BE2C (cell line): ENCODE results near the gene DLGAP4.
A peak's percentile ranks its signal among the peaks of the same experiment; 100 is the strongest.

Experiments
- DNase-seq: peaks from one replicate; pipeline ENCODE4 v3.0.0-alpha.2; 2020
- H3K27me3 ChIP-seq: fragments of 250-450 bp; sonication (Bioruptor Pico); 2 replicates; pipeline ENCODE4 v1.5.1; 2020; ENCODE audit warnings: mild to moderate bottlenecking
- H3K36me3 ChIP-seq: fragments of 250-450 bp; sonication (Bioruptor Pico); 2 replicates; pipeline ENCODE4 v1.5.1; 2020; ENCODE audit warnings: mild to moderate bottlenecking
- H3K4me1 ChIP-seq: fragments of 250-450 bp; sonication (Bioruptor Pico); 2 replicates; pipeline ENCODE4 v1.5.1; 2020
- H3K4me3 ChIP-seq: 2 replicates; pipeline ENCODE4 v1.5.1; 2011; ENCODE audit warnings: low read depth, low read length
- H3K9me3 ChIP-seq: fragments of 250-450 bp; sonication (Bioruptor Pico); 2 replicates; pipeline ENCODE4 v1.5.1; 2020
- CTCF ChIP-seq: IDR thresholded peaks from 2 replicates; pipeline ENCODE4 v1.5.1; 2012; ENCODE audit warnings: mild to moderate bottlenecking, low read depth, low read length

DLGAP4 gene

DNA sequence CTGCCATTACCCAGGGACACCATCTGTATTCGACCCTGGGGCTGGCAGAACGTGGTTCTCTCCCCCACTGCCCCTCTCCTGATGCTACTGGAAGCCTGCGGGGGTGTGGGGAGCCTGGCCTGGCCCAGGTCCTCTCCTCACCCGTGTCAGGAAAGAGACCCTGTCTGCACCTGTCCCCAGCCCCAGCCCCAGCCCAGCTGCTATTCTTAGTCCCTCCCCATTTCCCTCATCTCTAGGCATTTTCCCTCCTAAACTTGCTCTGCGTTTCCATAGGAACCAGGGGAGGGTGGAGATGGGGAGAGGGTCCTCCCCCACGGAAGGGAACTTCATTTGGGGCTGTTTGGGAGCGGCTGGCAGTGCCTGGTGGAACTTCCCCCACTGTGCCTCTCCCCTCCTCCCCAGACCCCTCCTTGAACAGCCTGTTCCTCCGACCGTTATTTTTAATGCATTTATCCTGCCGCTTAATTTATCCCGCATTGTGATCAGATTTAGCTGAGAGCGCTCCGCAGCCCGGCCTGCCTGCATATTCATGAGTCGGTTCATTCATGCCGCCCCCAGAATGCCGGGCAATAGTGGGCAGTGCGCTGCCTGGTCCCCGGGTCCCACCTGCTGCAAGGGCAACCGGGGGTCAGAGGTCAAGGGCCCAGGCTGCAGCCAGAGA is 31.8 kb upstream of the DLGAP4 start:
- no peaks in the 10 kb centered on the region for H3K36me3 ChIP-seq
- 0 out of 2 replicates have a peak overlapping the region, but pooled peaks have one; percentile 4 for H3K4me3 ChIP-seq
- no peaks in the 10 kb centered on the region for H3K9me3 ChIP-seq
- no peak for TF ChIP-seq CTCF
- DNase-seq = peak; percentile 36
- H3K27me3 ChIP-seq = no peaks in the 10 kb centered on the region
- peaks cover 10% of the 10 kb centered on the region for H3K4me1 ChIP-seq

- H3K4me1 ChIP-seq = peaks cover 10% of the 10 kb centered on the region
- no peaks in the 10 kb centered on the region for H3K9me3 ChIP-seq
- H3K4me3 ChIP-seq = no peak overlapping the region
- no peak for DNase-seq
- TF ChIP-seq CTCF = no peak
- H3K36me3 ChIP-seq = no peaks in the 10 kb centered on the region
- H3K27me3 ChIP-seq = no peaks in the 10 kb centered on the region
These were observed 31.1 kb upstream of the DLGAP4 start for GRCh38 chr20:36275011-36275410.

GRCh38 chr20:36275441-36276189 is 30.5 kb upstream of the DLGAP4 start:
- H3K36me3 ChIP-seq = no peaks in the 10 kb centered on the region
- H3K9me3 ChIP-seq = no peaks in the 10 kb centered on the region
- no peaks in the 10 kb centered on the region for H3K27me3 ChIP-seq
- H3K4me1 ChIP-seq = peaks cover 10% of the 10 kb centered on the region
- peak; percentile 67 for DNase-seq
- TF ChIP-seq CTCF = peak; percentile 29
- no peak overlapping the region for H3K4me3 ChIP-seq

GRCh38 chr20:36277546-36277945 is 28.6 kb upstream of the DLGAP4 start:
- TF ChIP-seq CTCF = no peak
- H3K27me3 ChIP-seq = no peaks in the 10 kb centered on the region
- no peaks in the 10 kb centered on the region for H3K9me3 ChIP-seq
- H3K36me3 ChIP-seq = no peaks in the 10 kb centered on the region
- peaks cover 10% of the 10 kb centered on the region for H3K4me1 ChIP-seq
- DNase-seq = no peak
- H3K4me3 ChIP-seq = no peak overlapping the region

DNA sequence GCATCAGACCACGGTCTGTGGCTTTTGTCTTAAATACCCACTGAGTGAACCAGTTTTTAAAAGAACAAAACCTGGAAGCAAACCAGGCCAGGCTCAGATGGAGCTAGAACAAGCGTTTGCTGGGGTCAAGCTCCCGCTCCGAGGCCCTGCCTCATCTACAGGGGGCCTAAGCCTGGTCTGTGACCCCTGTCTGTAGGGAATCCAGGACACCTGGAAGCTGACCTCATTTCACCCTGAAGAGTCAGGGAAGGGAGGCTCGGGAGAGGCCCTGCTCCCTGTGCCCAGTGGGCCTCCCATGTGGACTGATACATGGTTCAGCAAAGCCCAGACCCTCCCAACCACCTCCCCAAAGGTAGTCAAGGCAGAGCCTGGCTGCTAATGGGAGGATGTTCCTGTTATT is 26.8 kb upstream of the DLGAP4 start:
- TF ChIP-seq CTCF = no peak
- no peak overlapping the region for H3K4me3 ChIP-seq
- no peaks in the 10 kb centered on the region for H3K9me3 ChIP-seq
- DNase-seq = no peak
- H3K4me1 ChIP-seq = peaks cover 10% of the 10 kb centered on the region
- H3K27me3 ChIP-seq = no peaks in the 10 kb centered on the region
- no peaks in the 10 kb centered on the region for H3K36me3 ChIP-seq

DNA sequence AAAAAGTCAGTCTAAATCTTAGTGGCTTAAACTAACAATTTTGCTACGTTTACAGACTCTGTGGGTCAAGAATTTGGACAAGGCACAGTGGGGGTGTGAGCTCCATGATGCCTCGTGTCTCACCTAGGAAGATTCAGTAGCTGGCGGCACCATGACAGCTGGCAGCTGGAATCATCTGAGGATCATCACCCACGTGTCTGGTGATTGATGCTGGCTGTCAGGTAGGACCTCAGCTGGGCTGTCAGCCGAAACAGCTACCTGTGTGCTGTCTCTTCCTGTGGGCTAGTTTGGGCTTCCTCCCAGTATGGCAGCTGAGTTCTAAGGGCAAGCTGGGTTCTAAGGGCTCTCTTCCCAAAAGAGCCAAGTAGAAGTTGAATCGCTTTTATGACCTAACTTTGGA is 26.4 kb upstream of the DLGAP4 start:
- no peak for DNase-seq
- H3K27me3 ChIP-seq = no peaks in the 10 kb centered on the region
- no peaks in the 10 kb centered on the region for H3K36me3 ChIP-seq
- no peak for TF ChIP-seq CTCF
- peaks cover 7% of the 10 kb centered on the region; the same call in 1 of the 2 replicates for H3K4me1 ChIP-seq
- no peaks in the 10 kb centered on the region for H3K9me3 ChIP-seq
- no peak overlapping the region for H3K4me3 ChIP-seq
